K562 (cell line): ENCODE results near the gene METTL23. TPM values are rescaled to one million over a fixed set of nuclear protein-coding genes. Genes with fewer than 3 reads are reported as not detected.
A peak's percentile ranks its signal among the peaks of the same experiment; 100 is the strongest.

ENCODE experiments used
- DACH1 ChIP-seq: fragments of 450-650 bp; IDR thresholded peaks from 2 replicates; pipeline ENCODE4 v1.6.1; 2018; ENCODE audit not compliant: partially characterized antibody
- DNMT1 ChIP-seq: fragments of 450-650 bp; IDR thresholded peaks from 2 replicates; pipeline ENCODE4 v1.6.1; 2016; ENCODE audit warnings: antibody characterized with exemption, mild to moderate bottlenecking
- MCM5 ChIP-seq: fragments of 450-650 bp; IDR thresholded peaks from 2 replicates; pipeline ENCODE4 v1.6.1; 2016; ENCODE audit warnings: low read depth
- MGA ChIP-seq: fragments of 450-650 bp; IDR thresholded peaks from 2 replicates; pipeline ENCODE4 v1.6.1; 2016; ENCODE audit warnings: mild to moderate bottlenecking, moderate library complexity
- ZNF146 ChIP-seq: IDR thresholded peaks from one replicate; pipeline ENCODE4 v1.6.1; 2018; ENCODE audit warnings: missing compliant biosample characterization; ENCODE audit not compliant: unreplicated experiment
- ZNF518B ChIP-seq: fragments of 250-450 bp; sonication (Bioruptor Pico); IDR thresholded peaks from 2 replicates; pipeline ENCODE4 v1.5.0; 2021; ENCODE audit warnings: mild to moderate bottlenecking, moderate library complexity
- polyA plus RNA-seq, 8 experiments: library from polyadenylated mRNA; depleted of rRNA in 4 of 8; stranded (reverse) in 5 of 8; unstranded in 3 of 8; fragments of >200 nt; fragmentation: Nextera tagmentation in 2 of 8; fragmentation: Illumina TruSeq in 1 of 8; extraction: Ambion mirVana in 2 of 8; extraction: Trizol in 1 of 8; gene quantifications; 2 replicates each; pipeline versions ENCODE4 v1.2.1 to v1.2.3, GENCODE V29; 2011 to 2014; ENCODE audit warnings: inconsistent platforms in 1 of 8, missing spikeins in 1 of 8
- total RNA-seq, 7 experiments: library from RNA; depleted of rRNA in 6 of 7; stranded (reverse); fragments of >200 nt in 6 of 7; fragmentation: Illumina TruSeq in 2 of 7; extraction: Trizol in 2 of 7; gene quantifications; 2 replicates each; pipeline versions ENCODE4 v1.2.1 to v1.2.3, GENCODE V29; 2011 to 2021; ENCODE audit warnings: low replicate concordance in 1 of 7
- TF ChIP-seq, protein P1 (sequence below): sonication (generic); formaldehyde crosslinking; IDR thresholded peaks from 2 replicates; pipeline ENCODE4 v1.8.0; 2022; ENCODE audit warnings: missing genetic modification reagents, mild to moderate bottlenecking, moderate library complexity, borderline replicate concordance
- TF ChIP-seq, protein P2 (sequence below): sonication (generic); formaldehyde crosslinking; IDR thresholded peaks from 2 replicates; pipeline ENCODE4 v1.4.0; 2020; ENCODE audit warnings: mild to moderate bottlenecking, missing genetic modification reagents

Gene METTL23
- total and polyA plus RNA-seq, 9 of the 15 experiments (the other 6 are each of a cell fraction or from before 2014, with no cell fraction given) = 29.4 to 67.3 (median 41.6) TPM

DNA sequence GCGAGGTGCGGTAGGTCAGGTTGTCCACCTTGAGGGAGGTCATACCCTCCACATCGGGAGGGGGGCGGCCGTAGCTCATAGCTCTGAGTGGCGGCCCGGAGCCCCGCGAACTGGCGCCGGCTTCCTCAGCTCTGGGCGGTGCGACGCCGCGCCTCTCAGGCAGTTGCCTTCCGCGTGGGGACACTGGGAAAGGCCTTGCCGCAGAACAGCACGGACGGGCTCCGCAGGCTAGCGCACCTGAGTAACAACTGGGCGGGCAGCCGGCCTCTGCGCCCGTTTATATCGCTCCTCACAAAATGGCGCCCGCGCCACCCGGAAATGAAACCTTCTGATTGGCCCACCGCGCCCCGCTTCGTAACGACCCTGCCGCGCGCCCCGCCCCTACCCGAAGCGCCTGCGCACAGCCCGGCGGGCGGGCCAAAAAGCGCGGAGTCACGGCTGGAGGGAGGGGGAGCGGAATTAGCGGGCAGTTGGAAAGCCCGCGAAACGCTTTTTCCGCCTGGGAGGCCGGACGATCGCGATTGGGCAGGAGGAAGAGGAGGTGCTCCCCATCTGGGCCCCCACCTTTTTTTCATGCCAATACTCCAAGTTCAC is 10.5 kb downstream of the METTL23 start, which contains the start of gene SRSF2 (continued):
- TF ChIP-seq, protein P1, sequence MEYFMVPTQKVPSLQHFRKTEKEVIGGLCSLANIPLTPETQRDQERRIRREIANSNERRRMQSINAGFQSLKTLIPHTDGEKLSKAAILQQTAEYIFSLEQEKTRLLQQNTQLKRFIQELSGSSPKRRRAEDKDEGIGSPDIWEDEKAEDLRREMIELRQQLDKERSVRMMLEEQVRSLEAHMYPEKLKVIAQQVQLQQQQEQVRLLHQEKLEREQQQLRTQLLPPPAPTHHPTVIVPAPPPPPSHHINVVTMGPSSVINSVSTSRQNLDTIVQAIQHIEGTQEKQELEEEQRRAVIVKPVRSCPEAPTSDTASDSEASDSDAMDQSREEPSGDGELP (CRISPR knock-in tag) = no peak; the same call in 1 of the 2 replicates
- TF ChIP-seq, protein P2, sequence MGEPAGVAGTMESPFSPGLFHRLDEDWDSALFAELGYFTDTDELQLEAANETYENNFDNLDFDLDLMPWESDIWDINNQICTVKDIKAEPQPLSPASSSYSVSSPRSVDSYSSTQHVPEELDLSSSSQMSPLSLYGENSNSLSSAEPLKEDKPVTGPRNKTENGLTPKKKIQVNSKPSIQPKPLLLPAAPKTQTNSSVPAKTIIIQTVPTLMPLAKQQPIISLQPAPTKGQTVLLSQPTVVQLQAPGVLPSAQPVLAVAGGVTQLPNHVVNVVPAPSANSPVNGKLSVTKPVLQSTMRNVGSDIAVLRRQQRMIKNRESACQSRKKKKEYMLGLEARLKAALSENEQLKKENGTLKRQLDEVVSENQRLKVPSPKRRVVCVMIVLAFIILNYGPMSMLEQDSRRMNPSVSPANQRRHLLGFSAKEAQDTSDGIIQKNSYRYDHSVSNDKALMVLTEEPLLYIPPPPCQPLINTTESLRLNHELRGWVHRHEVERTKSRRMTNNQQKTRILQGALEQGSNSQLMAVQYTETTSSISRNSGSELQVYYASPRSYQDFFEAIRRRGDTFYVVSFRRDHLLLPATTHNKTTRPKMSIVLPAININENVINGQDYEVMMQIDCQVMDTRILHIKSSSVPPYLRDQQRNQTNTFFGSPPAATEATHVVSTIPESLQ (CRISPR knock-in tag) = peak; percentile 90
- TF ChIP-seq ZNF518B (CRISPR knock-in tag) = no peak
- TF ChIP-seq DACH1 = no peak
- TF ChIP-seq MGA = no peak
- TF ChIP-seq DNMT1 = no peak
- TF ChIP-seq ZNF146 (CRISPR knock-in tag) = no peak
- TF ChIP-seq MCM5 = no peak
